OCI-LY3 (cell line): ENCODE measurements around the gene BCDIN3D.

Experiments
- H2AFZ ChIP-seq: fragments of 200-600, 300-600 bp; shearing (Covaris generic); 2 replicates; pipeline ENCODE4 v1.6.0; 2014; ENCODE audit warnings: antibody characterized with exemption, low read depth, low read length
- H3K27ac ChIP-seq: fragments of 200-600, 300-600 bp; sonication (generic); 2 replicates; pipeline ENCODE4 v1.5.1; 2014; ENCODE audit warnings: mild to moderate bottlenecking, low read length, moderate library complexity, mixed read lengths
- H3K27me3 ChIP-seq: fragments of 200-600, 300-600 bp; sonication (generic); 2 replicates; pipeline ENCODE4 v1.6.1; 2014; ENCODE audit warnings: low read depth, low read length, mixed read lengths
- H3K36me3 ChIP-seq: fragments of 200-600, 300-600 bp; sonication (generic); replicated peaks from 2 replicates; pipeline ENCODE3; 2014; ENCODE audit warnings: low read depth, low read length, mixed read lengths
- H3K4me1 ChIP-seq: fragments of 300-600, 200-600 bp; sonication (generic); 2 replicates; pipeline ENCODE4 v1.6.1; 2014; ENCODE audit warnings: low read length, mixed read lengths
- H3K4me2 ChIP-seq: fragments of 200-600, 300-600 bp; sonication (generic); 2 replicates; pipeline ENCODE4 v1.6.1; 2014; ENCODE audit warnings: low read length, mixed read lengths
- H3K4me3 ChIP-seq: fragments of 300-600, 200-600 bp; sonication (generic); 2 replicates; pipeline ENCODE4 v1.5.1; 2014; ENCODE audit warnings: antibody characterized with exemption, mild to moderate bottlenecking, low read length, moderate library complexity
- H3K79me2 ChIP-seq: fragments of 300-600, 200-600 bp; shearing (Covaris generic); 2 replicates; pipeline ENCODE4 v1.6.1; 2014; ENCODE audit warnings: mild to moderate bottlenecking, low read length, mixed read lengths
- H3K9ac ChIP-seq: fragments of 300-600, 200-600 bp; shearing (Covaris generic); 2 replicates; pipeline ENCODE4 v1.6.0; 2014; ENCODE audit warnings: mild to moderate bottlenecking, low read length, moderate library complexity
- H3K9me3 ChIP-seq: fragments of 200-600, 300-600 bp; shearing (Covaris generic); 2 replicates; pipeline ENCODE4 v1.6.1; 2014; ENCODE audit warnings: low read length, mixed read lengths; ENCODE audit not compliant: insufficient read depth
- H4K20me1 ChIP-seq: fragments of 200-600, 300-600 bp; sonication (generic); 2 replicates; pipeline ENCODE4 v1.6.1; 2016; ENCODE audit warnings: low read length, mixed read lengths; ENCODE audit not compliant: insufficient read depth
- CTCF ChIP-seq: fragments of 200-600, 300-600 bp; sonication (generic); IDR thresholded peaks from 2 replicates; pipeline ENCODE4 v1.5.1; 2014; ENCODE audit warnings: antibody characterized with exemption, low read length, low read depth
- EZH2phosphoT487 ChIP-seq: fragments of 200-600 bp; shearing (Covaris generic); IDR thresholded peaks from 2 replicates; pipeline ENCODE4 v1.6.1; 2018; ENCODE audit warnings: antibody characterized with exemption, mixed run types, low read depth

Gene BCDIN3D

GRCh38 chr12:49871263-49871561 lies 28.3 kb upstream of the BCDIN3D start:
- peaks cover 5% of the 10 kb centered on the region; the same call in 1 of the 2 replicates for H3K27me3 ChIP-seq
- H3K79me2 ChIP-seq: no peaks in the 10 kb centered on the region
- no peak overlapping the region for H3K9ac ChIP-seq
- TF ChIP-seq CTCF (no peak), EZH2phosphoT487 (no peak)
- no peak overlapping the region for H3K4me2 ChIP-seq
- no peaks in the 10 kb centered on the region for H4K20me1 ChIP-seq
- no peaks in the 10 kb centered on the region for H3K4me1 ChIP-seq
- no peak overlapping the region for H3K27ac ChIP-seq
- H3K36me3 ChIP-seq: no peaks in the 10 kb centered on the region
- no peak overlapping the region for H2AFZ ChIP-seq
- no peak overlapping the region for H3K4me3 ChIP-seq
- H3K9me3 ChIP-seq: no peaks in the 10 kb centered on the region

- Histone ChIP-seq H3K4me2 (no peak overlapping the region), H3K4me1 (no peaks in the 10 kb centered on the region)
Observed at GRCh38 chr12:49870501-49871262, 27.8 kb upstream of the BCDIN3D start.

GRCh38 chr12:49869816-49870500 lies 27.1 kb upstream of the BCDIN3D start:
- Histone ChIP-seq H3K4me3 (no peak overlapping the region), H2AFZ (no peak overlapping the region), H3K36me3 (no peaks in the 10 kb centered on the region), H3K4me1 (no peaks in the 10 kb centered on the region), H3K27ac (no peak overlapping the region), H3K9me3 (no peaks in the 10 kb centered on the region), H3K4me2 (no peak overlapping the region), H3K79me2 (no peaks in the 10 kb centered on the region), H4K20me1 (no peaks in the 10 kb centered on the region), H3K9ac (no peak overlapping the region), H3K27me3 (peaks cover 5% of the 10 kb centered on the region; the same call in 1 of the 2 replicates)
- no peak for TF ChIP-seq EZH2phosphoT487
- TF ChIP-seq CTCF: no peak

More at GRCh38 chr12:49870501-49871262, 27.8 kb upstream of the BCDIN3D start:
- TF ChIP-seq EZH2phosphoT487 (no peak), CTCF (no peak)
- Histone ChIP-seq H3K27me3 (peaks cover 5% of the 10 kb centered on the region; the same call in 1 of the 2 replicates), H4K20me1 (no peaks in the 10 kb centered on the region), H3K27ac (no peak overlapping the region), H3K36me3 (no peaks in the 10 kb centered on the region), H3K79me2 (no peaks in the 10 kb centered on the region), H3K9me3 (no peaks in the 10 kb centered on the region), H2AFZ (no peak overlapping the region), H3K4me3 (no peak overlapping the region), H3K9ac (no peak overlapping the region)

GRCh38 chr12:49868952-49869815 lies 26.3 kb upstream of the BCDIN3D start:
- Histone ChIP-seq H2AFZ (no peak overlapping the region), H3K79me2 (no peaks in the 10 kb centered on the region), H4K20me1 (no peaks in the 10 kb centered on the region), H3K27me3 (peaks cover 8% of the 10 kb centered on the region; the same call in 1 of the 2 replicates), H3K4me1 (no peaks in the 10 kb centered on the region), H3K27ac (no peak overlapping the region), H3K4me3 (no peak overlapping the region), H3K9me3 (no peaks in the 10 kb centered on the region), H3K9ac (no peak overlapping the region), H3K36me3 (no peaks in the 10 kb centered on the region), H3K4me2 (no peak overlapping the region)
- TF ChIP-seq EZH2phosphoT487 (no peak), CTCF (no peak)
